Fibroblast of villous mesenchyme (primary cell): Measurements from ENCODE around the gene COX4I1. TPM values are rescaled to one million over a fixed set of nuclear protein-coding genes. Genes with fewer than 3 reads are reported as not detected.
"Not testable (repeated sequence)": the region's sequence is repeated elsewhere in the genome, so short reads cannot be mapped to it uniquely, and the experiment has no call there.

Experiments used
- DNase-seq: peaks from one replicate; pipeline ENCODE4 v3.0.0-alpha.2; 2010; ENCODE audit warnings: low read depth
- H3K4me3 ChIP-seq: 2 replicates; pipeline ENCODE4 v1.5.1; 2011; ENCODE audit warnings: low read depth, mild to moderate bottlenecking, low read length
- total RNA-seq: library from RNA; depleted of rRNA; stranded (reverse); fragments of >200 nt; gene quantifications from 2 replicates; pipeline ENCODE4 v1.2.3, GENCODE V29; 2012
- TF ChIP-seq, protein P1 (sequence below): IDR thresholded peaks from 2 replicates; pipeline ENCODE4 v1.5.1; 2012; ENCODE audit warnings: low read depth, mild to moderate bottlenecking, low read length; ENCODE audit not compliant: insufficient read depth

The COX4I1 gene
- total RNA-seq, 1 donor = 258 TPM

DNA sequence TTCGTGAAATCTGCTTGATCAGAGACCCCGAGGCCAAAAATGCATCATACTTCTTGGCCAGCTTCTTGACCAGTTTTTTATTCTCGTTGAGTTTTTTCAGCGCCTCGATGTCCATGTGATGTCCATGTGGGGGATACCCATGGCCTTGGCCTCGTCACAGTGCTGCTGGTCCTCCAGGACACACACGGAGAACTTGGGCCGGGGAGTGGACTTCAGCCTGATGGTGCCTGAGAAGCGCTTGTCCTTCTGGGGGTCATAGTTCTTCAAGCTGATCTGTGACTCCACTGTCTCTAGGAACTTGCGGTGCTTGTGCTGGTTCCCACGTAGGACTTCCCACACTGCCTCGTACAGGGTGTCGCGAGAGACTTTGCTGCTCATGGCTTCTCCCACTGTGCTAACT is 16.7 kb downstream of the COX4I1 start:
- H3K4me3 ChIP-seq = no peak overlapping the region
- TF ChIP-seq, protein P1, sequence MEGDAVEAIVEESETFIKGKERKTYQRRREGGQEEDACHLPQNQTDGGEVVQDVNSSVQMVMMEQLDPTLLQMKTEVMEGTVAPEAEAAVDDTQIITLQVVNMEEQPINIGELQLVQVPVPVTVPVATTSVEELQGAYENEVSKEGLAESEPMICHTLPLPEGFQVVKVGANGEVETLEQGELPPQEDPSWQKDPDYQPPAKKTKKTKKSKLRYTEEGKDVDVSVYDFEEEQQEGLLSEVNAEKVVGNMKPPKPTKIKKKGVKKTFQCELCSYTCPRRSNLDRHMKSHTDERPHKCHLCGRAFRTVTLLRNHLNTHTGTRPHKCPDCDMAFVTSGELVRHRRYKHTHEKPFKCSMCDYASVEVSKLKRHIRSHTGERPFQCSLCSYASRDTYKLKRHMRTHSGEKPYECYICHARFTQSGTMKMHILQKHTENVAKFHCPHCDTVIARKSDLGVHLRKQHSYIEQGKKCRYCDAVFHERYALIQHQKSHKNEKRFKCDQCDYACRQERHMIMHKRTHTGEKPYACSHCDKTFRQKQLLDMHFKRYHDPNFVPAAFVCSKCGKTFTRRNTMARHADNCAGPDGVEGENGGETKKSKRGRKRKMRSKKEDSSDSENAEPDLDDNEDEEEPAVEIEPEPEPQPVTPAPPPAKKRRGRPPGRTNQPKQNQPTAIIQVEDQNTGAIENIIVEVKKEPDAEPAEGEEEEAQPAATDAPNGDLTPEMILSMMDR = no peak
- DNase-seq = no peak

DNA sequence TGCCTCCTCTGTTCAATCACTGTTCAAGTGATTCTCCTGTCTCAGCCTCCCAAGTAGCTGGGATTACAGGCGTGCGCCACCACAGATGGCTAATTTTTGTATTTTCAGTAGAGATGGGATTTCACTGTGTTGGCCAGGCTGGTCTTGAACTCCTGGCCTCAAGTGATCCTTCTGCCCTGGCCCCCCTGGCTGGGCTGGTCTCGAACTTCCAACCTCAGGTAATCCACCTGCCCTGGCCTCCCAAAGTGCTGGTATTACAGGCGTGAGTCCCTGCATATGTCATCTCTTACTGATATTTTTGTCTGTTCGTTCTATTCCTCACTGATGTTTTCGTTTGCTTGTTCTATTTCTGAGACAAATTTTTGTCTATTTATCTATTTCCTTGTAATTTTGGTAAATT is 17.7 kb downstream of the COX4I1 start:
- DNase-seq, H3K4me3 ChIP-seq: not testable (repeated sequence)

DNA sequence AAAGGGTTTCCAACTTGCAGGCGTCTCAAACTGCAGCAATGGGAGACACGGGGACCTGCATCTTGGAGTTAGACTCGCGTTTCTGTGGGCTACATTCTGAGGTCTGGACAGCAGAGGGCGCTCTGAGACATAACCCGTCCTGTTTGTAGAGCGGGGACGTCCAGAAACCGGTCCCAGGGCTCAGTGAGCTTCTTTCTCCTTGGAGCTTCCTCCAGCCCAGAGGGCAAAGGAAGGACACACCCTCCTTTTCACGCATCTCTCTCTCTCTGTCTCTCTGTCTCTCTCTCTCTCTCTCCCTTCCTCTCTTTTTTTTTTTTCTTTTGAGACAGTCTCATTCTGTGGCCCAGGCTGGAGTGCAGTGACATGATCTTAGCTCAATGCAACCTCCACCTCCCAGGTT is 19.8 kb downstream of the COX4I1 start:
- peak; percentile 79 for DNase-seq
- TF ChIP-seq, protein P1 = peak; percentile 78
- no peak overlapping the region for H3K4me3 ChIP-seq

DNA sequence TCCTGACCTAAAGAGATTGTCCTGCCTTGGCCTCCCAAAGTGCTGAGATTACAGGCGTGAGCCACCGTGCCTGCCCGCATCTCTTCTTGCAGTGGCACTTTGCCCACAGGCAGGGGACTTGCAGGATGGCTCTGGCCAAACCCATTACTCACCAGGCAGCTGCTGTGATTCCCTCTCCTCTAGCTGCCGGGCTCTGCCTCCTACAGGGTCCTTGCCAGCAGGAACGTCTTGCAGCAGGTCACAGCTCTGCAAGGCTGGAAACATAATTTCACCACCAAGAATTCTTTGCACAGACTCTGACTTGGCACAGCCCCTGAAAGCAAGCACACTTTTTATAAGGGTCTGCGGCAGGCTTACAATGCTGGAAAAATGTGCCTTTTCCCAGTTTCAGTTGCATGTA is 20.3 kb downstream of the COX4I1 start:
- H3K4me3 ChIP-seq = no peak overlapping the region
- no peak for DNase-seq
- TF ChIP-seq, protein P1 = no peak

DNA sequence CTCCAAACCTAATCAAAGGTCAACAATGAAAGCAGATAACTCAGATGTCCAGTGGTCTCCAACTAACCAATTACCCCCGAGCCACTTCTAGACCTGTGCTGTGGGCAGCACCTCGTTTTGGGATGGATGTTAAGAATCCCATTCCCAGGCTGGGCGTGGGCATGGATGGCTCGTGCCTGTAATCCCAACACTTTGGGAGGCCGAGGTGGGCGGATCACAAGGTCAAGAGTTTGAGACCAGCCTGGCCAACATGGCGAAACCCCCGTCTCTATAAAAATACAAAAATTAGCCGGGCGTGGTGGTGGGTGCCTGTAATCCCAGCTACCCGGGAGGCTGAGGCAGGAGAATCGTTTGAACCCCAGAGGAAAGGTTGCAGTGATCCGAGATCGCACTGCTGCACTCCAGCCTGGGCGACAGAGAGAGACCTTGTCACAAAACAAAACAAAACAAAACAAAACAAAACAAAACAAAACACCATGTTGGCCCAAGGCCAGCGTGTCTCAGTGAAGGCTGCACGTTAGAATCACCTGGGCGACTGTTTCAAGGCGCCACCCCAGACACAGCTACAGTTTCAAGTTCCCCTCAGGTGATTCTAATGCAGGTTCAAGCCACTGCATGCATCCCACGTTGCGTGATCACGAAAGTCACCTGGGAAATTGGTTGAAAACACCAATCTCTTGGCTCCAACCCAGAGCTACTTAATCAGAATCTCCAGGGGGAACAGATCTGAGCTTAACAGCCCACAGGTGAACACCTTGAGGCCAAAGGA is 21.3 kb downstream of the COX4I1 start:
- H3K4me3 ChIP-seq = no peak overlapping the region
- no peak for DNase-seq
- TF ChIP-seq, protein P1 = no peak

DNA sequence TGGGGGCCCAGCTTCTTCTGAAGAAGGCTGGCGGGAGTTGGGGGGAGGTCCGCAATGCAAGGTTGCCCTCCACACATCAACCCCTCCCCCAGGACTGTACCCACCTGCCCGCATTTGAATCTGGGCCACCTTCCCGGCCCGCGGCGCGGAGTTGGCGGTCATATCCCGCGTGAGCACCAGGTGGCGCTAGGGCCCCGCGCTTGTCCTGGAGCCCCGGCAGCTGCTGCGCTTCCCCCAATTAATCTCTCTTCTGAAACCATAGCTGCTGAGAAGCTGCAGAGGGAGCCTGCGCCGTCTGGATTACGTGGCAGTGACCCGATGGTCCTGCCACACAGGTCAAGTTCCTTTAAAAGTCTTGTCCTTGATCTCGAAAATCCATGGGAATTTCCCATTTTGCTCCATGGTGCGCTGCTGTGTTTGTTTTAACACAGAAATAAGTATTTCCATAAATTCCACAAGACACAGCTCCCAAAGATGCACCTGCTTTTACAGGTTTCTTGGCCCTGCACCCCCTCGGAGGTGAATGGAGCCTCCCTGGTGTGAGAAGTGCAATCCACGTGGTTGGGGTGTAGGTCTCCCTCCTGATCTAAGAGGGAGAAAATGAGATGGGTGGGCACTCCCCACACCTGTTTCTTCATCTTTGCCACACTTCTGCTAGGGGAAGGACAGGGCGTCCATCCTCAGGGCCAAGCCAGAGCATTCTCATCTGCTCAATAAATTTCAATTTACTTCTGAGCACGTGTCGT is 22.1 kb downstream of the COX4I1 start:
- H3K4me3 ChIP-seq = no peak overlapping the region
- peak; percentile 81 for DNase-seq
- TF ChIP-seq, protein P1 = peak; percentile 90

DNA sequence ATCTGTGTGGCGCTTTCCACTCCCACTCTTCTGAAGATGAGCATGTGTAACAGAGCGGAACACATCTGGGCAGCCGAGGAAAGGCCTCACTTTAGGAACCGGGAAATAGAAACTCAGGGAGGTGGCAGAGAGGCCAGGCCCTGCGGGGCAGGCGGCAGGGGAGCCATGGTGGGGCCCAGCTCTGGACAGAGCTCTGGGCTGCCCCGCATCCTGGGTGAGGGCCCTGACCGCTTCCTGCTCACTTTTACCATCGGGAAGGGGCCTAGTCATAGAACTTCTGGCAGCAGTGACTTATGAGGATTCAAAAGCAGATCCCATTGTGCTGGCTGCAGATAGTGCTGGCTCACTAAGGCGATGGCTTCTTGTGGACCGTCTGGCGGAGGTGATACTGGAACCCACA is 22.6 kb downstream of the COX4I1 start:
- TF ChIP-seq, protein P1 = no peak
- no peak overlapping the region for H3K4me3 ChIP-seq
- no peak for DNase-seq
